Right lobe of liver (tissue), 6 donors: ENCODE data around the gene SELENOM. TPM values are rescaled to one million over a fixed set of nuclear protein-coding genes. Genes with fewer than 3 reads are reported as not detected.

Experiments
- ATAC-seq, 4 donors: fragments of 200-7000 bp; cut with Tn5 transposase; one replicate each; pipeline ENCODE4 v1.9.1; 2020; ENCODE audit warnings: mild to moderate bottlenecking in 4 of 4, moderate library complexity in 4 of 4
- DNase-seq, 3 donors: peaks; one replicate each; pipeline ENCODE4 v3.0.0-alpha.2; 2020
- H3K27ac ChIP-seq, 3 donors: fragments of 200-600 bp; one replicate each; pipeline ENCODE4 v1.8.0; 2022
- H3K27me3 ChIP-seq, 2 donors: fragments of 200-600 bp; one replicate each; pipeline ENCODE4 v1.8.0; 2022
- H3K36me3 ChIP-seq, 4 donors: fragments of 200-600 bp; sonication (generic) in 1 of 4; one replicate each; pipeline versions ENCODE4 v1.5.1 to v1.8.0; 2017 to 2022; ENCODE audit warnings: control low read depth in 1 of 4
- H3K4me1 ChIP-seq, 4 donors: fragments of 200-600 bp; sonication (generic) in 1 of 4; one replicate each; pipeline versions ENCODE4 v1.5.1 to v1.8.0; 2017 to 2022; ENCODE audit warnings: control low read depth in 1 of 4
- H3K4me3 ChIP-seq, 3 donors: fragments of 200-600 bp; one replicate each; pipeline ENCODE4 v1.8.0; 2022
- H3K9me3 ChIP-seq, 4 donors: fragments of 200-600 bp; sonication (generic) in 1 of 4; one replicate each; pipeline versions ENCODE4 v1.5.1 to v1.8.0; 2017 to 2022; ENCODE audit warnings: control low read depth in 1 of 4
- CTCF ChIP-seq, 4 donors: fragments of 200-600 bp in 3 of 4; fragments of 450-650 bp in 1 of 4; IDR thresholded peaks; one replicate each; pipeline versions ENCODE4 v1.5.1 to v1.8.0; 2016 to 2022; ENCODE audit warnings: antibody characterized with exemption in 4 of 4, mild to moderate bottlenecking in 2 of 4
- POLR2A ChIP-seq: fragments of 450-650 bp; IDR thresholded peaks from one replicate; pipeline ENCODE4 v1.6.1; 2017; ENCODE audit warnings: antibody characterized with exemption, mild to moderate bottlenecking
- WGBS: methylation state at CpG from one replicate; pipeline ENCODE4 v1.1.6; 2018; ENCODE audit warnings: low coverage, low lambda C conversion rate; ENCODE audit not compliant: insufficient coverage; ENCODE audit errors: missing lambda C conversion rate; 5-methylcytosine and 5-hydroxymethylcytosine counted together
- intact Hi-C, 2 donors: fragments of 100-400 bp; cut with DNase I; formaldehyde crosslinking; loops; one replicate each; pipeline versions ENCODE4 v1.11.2 to v1.14.1; 2022
- long read RNA-seq: library from polyadenylated mRNA; unstranded; transcript quantifications from one replicate; pipeline ENCODE4 v2.0.0, GENCODE V29; 2019
- total RNA-seq, 6 experiments: library from RNA; depleted of rRNA in 2 of 6; stranded (reverse); fragments of >200 nt in 2 of 6; fragmentation: NEBNext Ultra II Directional in 3 of 6; extraction: Animal tissue kit (Norgen Biotek cat#: 25700) in 3 of 6; gene quantifications; one replicate each; pipeline versions ENCODE4 v1.1.0 to v1.2.4, GENCODE V29; 2016 to 2023
- donor health status: DM: no; HTN: yes; CAD: no.
- donor health status: DM: no; HTN: no; CAD: no.
- donor health status: DM: no; HTN: no; CAD: no.
- donor health status: DM: no; HTN: yes; CAD: no.
- donor health status: DM: no; HTN: yes; CAD: no.

The SELENOM gene
- 10 to 100 TPM in 3 of 6 experiments, 1 to 10 TPM in 3; 4.7 to 52.0 (median 9.4) TPM for total RNA-seq
- long read RNA-seq, partial matches to known transcripts: 0 of 2 reads
- long read RNA-seq, other reads (novel, unspliced or antisense): 0 of 2 reads

- DNase-seq (peak; percentile 96 to 97 (median 97)), ATAC-seq (peak; percentile 93 to 97 (median 96))
- Histone ChIP-seq H3K4me3 (peak within 1 kb of the TSS; percentile 35 to 54 (median 47)), H3K27me3 (no peaks in the 10 kb centered on the region), H3K4me1 (peaks cover 0 to 7% (median 0%) of the 10 kb centered on the region in 4 donors), H3K36me3 (no peaks in the 10 kb centered on the region), H3K27ac (peak within 1 kb of the TSS; percentile 64 to 87 (median 69)), H3K9me3 (no peaks in the 10 kb centered on the region)
- TF ChIP-seq CTCF (IDR thresholded peaks at IDR 0.05) (peak; percentile 83 to 91 (median 88)), POLR2A (peak; percentile 48)
- 3% methylated on average over 22 of the region's 67 CpGs for WGBS
- intact Hi-C loops: no loop called here
Measured at GRCh38 chr22:31107178-31107893, at the start of gene SELENOM. SELENOM (minus strand) TSS chr22:31107568; CDS start chr22:31107505, 63 bp downstream.

- no peak for ATAC-seq
- 27% methylated on average over 3 of the region's 3 CpGs for WGBS
- intact Hi-C loops: no loop called here
- Histone ChIP-seq H3K4me1 (no peaks in the 10 kb centered on the region), H3K4me3 (no peak overlapping the region), H3K27ac (peak overlapping the region in 1 of 3 donors; percentile 13), H3K9me3 (no peaks in the 10 kb centered on the region), H3K27me3 (no peaks in the 10 kb centered on the region), H3K36me3 (no peaks in the 10 kb centered on the region)
- no peak for TF ChIP-seq POLR2A
- TF ChIP-seq CTCF (IDR thresholded peaks at IDR 0.05): no peak
- no peak for DNase-seq
Measured at GRCh38 chr22:31155422-31155821, 48.1 kb upstream of the SELENOM start.

GRCh38 chr22:31154975-31155374 lies 47.6 kb upstream of the SELENOM start:
- H3K4me1 ChIP-seq: no peaks in the 10 kb centered on the region

GRCh38 chr22:31153357-31153756 lies 46.0 kb upstream of the SELENOM start:
- Histone ChIP-seq H3K27me3 (no peaks in the 10 kb centered on the region), H3K27ac (no peak overlapping the region), H3K4me3 (no peak overlapping the region), H3K4me1 (no peaks in the 10 kb centered on the region), H3K36me3 (no peaks in the 10 kb centered on the region), H3K9me3 (no peaks in the 10 kb centered on the region)
- TF ChIP-seq CTCF (IDR thresholded peaks at IDR 0.05): no peak
- TF ChIP-seq POLR2A: no peak
- 20% methylated on average over 1 of the region's 3 CpGs for WGBS
- DNase-seq (no peak), ATAC-seq (no peak)
- intact Hi-C loops: no loop called here

More at GRCh38 chr22:31154975-31155374, 47.6 kb upstream of the SELENOM start:
- Histone ChIP-seq H3K9me3 (no peaks in the 10 kb centered on the region), H3K36me3 (no peaks in the 10 kb centered on the region), H3K27me3 (no peaks in the 10 kb centered on the region), H3K4me3 (no peak overlapping the region), H3K27ac (no peak overlapping the region)
- no peak for ATAC-seq
- TF ChIP-seq POLR2A: no peak
- TF ChIP-seq CTCF (IDR thresholded peaks at IDR 0.05): no peak
- DNase-seq: no peak
- intact Hi-C loops: no loop called here
- WGBS: 84% methylated on average over 1 of the region's 1 CpG
